SK-N-DZ (cell line): ENCODE results near the gene HOXB2.
"Not testable (repeated sequence)": the region's sequence is repeated elsewhere in the genome, so short reads cannot be mapped to it uniquely, and the experiment has no call there.

Experiments used
- DNase-seq: peaks from one replicate; pipeline ENCODE4 v3.0.0-alpha.2; 2015; ENCODE audit warnings: low spot score

The HOXB2 gene

DNA sequence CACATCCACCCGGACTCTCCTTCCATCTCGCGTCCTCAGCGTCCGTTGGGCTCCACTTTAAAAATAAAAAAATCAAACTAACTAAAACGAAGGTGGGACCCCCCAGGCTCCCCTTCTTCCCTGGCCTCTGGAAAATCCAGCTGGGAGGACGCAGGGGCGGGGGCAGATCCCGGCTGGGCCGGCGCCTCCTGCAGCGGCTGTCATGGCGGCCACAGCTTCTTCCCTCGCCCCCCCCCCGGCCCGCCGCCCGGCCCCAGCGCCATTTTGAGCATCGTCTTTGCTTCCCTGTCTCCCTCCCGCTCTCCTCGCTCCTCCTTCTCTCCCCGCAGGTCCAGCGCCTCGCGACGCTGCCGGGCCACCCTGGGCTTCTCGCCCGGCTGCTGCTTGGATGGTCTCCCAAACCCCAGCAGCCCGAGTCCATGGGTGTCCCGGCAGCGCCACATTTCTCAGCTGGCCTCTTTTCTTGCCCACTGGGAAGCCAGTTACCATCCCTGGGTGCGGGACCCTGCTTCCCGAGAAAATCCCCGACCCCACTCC, 3.3 kb downstream of the HOXB2 start:
- DNase-seq, result no peak

DNA sequence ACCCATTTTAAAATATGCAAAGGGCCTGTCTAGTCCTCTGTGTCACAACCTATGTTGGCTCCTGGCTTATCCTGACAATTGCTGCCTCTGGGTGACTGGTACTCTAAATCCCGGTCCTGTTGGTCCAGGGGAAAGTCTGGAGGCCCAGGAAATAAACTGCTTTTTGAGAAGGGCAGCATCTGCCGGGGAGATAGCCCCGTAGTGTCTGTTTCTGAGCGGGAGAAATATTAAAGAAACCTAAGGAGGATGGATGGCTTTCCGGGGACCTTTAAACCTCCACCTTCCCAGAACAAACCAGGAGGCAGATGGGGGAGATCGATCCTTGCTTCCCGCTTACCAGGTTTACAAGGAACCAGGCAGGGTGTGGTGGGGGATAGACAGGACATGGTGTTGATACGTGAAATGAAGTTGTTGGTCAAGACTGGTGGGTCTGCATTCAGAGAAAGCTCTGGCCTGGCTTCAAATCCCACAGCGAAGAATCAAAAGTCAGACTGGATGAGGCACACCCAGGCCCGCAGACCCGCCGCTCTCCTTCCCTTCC, 3.8 kb downstream of the HOXB2 start:
- no peak for DNase-seq

DNA sequence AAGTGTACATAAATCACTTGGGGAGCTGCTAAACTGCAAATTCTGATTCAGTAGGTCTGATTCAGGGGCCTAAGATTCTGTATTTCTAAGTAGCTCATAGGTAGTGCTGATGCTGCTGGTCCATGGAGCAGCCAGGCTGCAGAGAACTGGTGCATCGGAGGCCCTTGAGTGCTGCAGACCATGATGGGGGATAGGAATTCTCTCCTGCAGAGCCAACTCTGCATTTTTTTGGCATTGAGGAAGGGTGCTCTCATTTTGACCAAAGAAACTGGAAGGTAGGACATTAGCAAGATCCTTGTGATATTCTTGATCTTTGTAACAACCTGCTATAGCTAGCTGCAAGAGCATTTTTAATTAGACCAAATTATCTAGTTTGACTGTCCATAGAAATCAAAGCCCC, 4.7 kb downstream of the HOXB2 start:
- no peak for DNase-seq

DNA sequence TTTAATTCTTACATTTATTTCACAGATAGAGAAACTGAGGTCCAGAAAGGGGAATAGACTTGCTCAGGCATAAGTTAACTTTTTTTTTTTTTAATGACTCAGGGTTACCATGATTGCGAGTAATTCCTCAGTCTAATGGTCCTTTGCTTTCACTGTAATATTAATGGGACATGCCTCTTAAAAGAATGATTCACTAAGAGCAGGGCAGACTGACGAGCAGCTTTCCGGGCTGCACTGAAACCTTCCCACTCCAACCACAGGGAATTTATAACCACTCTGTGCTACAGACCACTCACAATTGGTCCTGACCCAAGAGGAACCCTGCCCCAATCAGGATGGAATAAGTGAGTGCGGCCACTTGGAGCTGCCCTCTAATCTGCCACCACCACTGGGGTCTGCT, 5.7 kb downstream of the HOXB2 start:
- DNase-seq, result no peak

DNA sequence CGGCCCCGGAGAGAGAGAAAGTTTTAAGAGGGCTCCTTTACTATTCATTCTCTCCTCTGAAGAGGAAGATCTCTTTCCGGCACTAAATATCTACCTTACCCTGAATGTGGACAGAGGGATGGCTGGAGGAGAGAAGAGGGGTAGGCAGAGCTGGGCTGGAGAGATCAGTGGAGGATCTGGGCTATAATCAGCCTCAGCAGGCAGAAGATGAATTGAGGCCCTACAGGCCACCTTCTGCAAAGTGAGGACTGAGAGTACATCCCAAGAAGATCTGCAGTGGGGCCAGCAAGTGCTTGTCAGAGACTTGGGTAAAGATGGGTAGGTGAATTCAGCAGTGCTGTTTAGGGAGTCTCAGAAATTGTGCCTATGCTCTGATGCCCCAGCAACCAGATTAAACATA, 7.6 kb downstream of the HOXB2 start:
- no peak for DNase-seq

DNA sequence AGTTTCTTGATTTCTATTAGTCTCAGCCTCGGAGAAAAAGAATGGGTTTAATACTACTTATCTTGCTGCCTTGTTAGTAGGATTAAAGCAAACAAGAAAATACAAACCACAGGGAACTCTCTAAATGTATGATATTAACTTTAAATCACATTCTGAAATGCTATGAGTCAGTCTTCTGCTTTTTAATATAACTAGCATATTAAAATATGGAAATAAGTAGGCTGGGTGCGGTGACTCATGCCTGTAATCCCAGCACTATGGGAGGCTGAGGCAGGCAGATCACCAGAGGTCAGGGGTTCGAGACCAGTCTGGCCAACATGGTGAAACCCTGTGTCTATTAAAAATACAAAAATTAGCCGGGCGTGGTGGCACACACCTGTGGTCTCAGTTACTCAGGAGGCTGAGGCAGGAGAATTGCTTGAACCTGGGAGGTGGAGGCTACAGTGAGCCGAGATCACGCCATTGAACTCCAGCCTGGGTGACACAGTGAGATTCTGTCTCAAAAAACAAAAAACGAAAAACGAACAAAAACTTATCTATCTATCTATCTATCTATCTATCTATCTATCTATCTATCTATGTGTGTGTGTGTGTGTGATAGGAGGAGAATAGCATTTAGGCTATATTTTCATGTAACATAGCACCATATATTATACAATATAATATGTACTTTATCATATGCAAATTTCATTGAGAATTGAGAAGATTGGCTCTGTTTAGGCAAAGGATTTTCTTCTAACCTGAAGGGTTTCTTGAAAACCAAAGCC, 8.9 kb downstream of the HOXB2 start:
- DNase-seq, result not testable (repeated sequence)

DNA sequence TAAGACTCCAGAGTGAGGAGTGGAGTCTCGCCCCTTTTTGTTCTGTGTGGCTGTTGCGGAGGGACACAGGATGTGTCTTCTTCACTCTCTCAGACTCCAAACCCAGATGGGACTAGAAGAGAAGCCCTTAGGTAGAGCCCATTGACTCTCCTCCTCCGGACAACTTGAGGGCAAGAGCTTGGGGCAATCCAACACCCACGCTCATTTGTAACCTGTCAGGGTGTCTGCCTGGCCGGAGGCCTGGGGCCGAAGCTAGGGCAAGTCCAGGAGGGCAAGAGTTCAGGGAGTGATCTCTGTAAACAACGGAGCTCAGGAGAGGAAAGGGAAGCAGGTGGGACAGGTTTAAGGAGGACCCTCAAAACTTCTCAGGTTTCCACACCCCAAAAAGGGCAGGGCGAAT, 12.6 kb downstream of the HOXB2 start:
- no peak for DNase-seq

DNA sequence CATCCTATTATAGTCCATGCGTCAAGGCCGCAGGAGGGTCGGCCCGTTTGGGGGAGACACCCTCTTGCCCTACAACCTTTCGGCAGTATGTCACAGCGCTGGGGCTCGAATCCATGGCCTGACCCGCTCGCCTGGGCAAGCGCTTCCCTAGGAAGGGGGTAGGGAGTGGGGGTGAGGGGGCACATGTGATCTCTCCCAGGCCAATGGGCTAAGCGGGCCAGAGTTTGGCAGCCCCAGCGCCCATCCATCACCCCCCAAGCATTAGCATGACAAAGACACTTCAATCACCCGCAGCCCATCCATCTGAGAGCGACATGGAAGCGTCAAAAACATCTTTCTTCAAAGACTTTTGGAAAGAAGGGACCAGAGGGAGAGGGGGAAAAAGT, 14.0 kb downstream of the HOXB2 start, which contains the start of gene HOXB1:
TSS of gene HOXB1 (minus strand) at position 125 of the 386 bp plus-strand sequence. CDS start at position 18, 107 bp downstream.
- no peak for DNase-seq

DNA sequence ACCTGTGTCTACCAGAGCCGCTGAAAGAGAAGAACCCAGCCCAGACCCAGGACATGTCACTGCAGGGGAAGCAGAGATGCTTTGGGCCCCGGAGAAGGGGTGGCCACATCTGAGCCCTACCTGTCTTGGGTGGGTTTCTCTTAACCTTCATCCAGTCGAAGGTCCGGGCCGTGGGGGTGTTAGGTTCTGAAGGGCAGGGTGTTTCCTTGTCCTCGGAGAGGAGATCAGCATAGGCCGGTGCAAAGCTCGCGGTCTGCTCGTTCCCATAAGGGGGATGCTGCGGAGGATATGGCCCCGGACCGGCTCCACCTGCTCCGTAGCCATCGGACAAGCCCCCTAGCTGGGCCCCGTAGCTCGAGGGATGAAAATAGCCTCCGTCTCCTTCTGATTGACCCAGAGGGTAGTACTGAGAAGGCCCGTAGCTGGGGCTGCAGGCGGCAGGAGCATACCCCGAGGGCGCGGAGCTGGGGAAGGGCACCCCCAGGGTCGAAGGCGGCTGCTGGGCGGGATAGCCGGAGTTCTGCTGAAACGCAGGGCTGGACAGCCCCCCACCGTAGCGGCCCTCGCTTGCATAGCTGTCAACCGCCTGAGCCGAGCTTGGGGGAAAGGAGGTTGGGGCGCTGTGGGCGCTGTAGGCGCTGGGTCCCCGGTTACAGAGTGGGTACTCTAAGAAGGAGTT, 14.6 kb downstream of the HOXB2 start:
- DNase-seq, result no peak

DNA sequence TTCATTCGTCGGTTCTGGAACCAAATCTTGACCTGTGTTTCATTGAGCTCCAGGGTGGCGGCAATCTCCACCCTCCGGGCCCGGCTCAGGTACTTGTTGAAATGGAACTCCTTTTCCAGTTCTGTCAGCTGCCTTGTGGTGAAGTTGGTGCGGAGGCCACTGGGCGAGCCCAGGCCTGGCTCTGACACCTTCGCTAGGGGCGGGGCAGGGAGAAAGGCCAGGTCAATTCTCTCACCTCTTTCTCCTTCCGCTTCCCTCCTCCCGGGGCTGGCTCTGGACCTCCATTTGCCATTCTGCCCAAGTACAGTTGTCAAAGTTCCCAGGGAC, 15.3 kb downstream of the HOXB2 start:
- no peak for DNase-seq

DNA sequence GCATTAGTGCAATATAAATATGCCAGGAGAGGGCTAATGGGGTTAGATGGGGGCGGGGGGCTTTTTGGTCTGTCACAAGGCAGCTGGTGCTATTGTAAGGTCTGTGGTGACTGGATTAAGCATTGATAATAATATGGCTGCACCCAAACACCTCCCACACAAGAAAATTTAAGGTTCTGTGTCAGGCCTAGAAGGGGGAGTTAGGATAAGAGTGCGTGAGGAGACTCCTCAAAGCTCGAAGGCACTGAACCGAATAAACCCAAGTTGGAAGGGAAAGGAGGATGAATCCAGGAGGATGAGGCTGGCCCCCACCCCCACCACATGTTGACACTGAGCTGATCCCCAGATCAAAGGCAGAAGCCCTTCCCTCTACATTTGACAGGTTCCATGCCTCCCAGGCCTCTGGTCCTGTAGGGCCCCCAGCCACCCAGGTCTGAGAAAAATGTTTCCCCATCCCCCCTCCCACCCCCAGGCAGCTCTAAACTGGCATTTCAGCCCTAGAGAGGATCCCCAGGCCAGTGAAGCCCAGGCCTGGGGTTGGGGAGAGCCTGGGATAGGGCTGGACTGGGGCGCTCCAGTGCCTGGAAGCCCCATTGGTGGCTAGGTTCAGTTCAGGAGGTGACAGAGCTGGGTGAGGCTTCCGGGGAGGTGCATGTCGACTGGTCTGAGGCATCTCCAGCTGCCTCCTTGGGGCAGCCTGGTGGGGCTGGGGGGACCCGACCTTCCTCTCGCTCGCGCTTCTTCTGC, 15.8 kb downstream of the HOXB2 start:
- no peak for DNase-seq

DNA sequence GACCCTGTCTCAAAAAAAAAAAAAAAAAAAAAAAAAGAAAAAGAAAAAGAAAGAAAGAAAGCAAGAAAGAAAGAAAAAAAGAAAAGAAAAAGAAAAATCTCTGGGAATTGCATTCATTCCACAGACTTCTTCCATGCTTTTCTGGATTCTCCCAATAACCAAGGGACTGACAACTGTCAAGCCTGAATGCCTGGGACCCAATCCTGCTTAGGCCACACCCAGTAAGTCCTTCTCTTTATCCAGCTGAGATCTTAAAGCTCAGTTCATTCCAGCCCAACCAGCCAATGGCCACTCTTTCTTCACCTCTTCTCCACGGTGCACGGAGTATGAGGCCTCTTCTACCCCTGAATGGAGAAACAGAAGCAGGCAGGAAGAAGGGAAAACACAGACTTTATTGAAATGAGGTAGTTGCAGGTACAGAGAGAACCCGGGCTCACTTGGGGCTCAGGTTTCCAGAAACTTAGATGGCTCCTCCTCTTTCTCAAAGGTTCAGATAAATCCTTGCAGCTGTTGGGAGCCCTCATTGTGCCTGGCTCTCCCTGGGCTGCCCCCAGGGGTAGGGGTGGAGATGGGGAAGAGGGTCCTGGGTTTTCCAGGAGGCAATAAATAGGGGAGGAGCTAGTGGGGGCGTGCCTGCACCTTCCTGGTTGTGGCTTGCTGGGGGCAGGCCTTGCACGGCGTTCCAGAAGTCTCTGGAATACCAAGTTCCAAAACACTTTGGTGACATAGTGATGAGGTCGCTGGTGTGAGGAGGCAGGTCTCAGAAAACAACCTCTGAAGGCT, 16.6 kb downstream of the HOXB2 start:
- DNase-seq, result no peak

DNA sequence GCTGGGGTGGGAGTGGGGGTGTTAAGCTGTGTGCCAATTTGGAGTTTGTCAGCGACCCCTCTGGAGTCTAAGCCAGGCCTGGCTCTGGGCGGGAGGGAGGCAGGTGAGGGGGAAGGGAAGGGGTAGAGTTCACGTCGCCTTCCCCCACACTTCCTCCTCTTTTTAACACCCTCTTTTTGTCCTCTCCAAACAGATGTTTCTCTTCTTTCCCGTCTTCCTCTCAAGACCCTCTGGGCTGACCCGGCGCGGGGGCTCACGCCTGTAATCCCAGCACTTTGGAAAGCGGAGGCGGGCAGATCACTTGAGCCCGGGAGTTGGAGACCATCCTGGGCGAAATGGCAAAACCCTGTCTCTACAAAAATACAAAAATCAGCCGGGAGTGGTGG, 17.4 kb downstream of the HOXB2 start:
- DNase-seq, result no peak

DNA sequence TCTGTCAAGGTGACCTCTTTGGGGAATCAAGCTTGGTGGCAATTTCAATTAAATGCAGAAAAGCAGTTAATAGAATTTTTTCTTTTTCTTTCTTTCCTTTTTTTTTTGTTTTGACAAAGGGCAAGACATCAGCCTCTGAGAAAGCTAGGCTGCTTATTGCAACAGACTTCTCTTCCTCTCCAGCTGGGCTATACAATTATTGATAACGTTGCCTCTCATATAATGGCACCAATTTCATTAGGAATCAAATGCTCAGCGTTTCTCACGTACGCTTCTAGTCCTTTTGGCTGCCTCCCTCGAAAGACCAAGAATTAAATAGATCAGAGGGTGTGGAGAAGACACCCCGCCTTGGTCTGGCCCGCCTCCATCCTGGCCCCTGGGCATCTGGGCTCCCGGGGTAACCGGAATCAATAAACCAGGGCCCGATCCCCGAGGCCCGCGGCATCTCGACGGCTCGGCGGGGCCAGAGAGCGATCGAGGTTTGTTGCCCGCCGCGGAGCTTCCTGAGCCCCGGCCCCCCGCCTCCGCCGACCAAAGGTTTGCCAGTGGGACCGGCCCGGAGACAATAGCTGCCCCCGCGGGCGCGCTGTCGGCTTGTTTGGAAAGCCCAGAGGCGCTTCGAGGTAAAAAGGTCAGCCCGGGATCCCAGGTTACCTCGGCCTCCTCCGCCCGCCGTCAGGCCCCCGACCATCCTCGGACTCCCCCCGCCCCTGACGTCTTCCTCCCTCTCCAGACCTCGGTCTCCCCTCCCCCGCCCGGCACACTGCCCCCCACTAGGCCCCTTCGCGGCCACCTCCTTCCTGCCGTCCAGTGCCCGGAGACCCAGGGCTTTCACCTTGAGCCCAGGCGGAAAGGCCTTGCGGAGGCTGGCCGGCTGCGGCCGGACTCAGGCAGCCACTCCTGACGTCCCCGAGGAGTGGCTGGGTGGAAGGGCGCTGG, 18.0 kb downstream of the HOXB2 start:
- no peak for DNase-seq

DNA sequence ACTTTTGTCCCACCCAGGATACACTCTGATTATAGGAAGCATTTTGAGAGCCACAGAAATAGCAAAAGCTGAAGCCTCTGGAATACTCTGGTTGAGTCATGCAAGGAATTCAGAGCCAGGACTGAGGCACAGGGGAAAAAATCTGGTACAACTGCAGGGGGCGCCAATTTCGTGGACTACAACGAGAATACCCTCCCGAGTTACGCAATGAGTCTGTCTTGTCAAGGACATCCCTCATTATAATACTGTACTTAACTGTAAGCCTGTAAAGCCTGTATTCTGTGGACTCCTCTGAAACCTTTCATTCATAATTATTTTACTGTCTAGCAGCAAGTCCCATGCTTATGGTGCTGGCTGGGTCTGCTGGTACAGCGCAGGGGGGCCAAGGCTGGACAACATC, 21.9 kb downstream of the HOXB2 start:
- DNase-seq, result no peak

DNA sequence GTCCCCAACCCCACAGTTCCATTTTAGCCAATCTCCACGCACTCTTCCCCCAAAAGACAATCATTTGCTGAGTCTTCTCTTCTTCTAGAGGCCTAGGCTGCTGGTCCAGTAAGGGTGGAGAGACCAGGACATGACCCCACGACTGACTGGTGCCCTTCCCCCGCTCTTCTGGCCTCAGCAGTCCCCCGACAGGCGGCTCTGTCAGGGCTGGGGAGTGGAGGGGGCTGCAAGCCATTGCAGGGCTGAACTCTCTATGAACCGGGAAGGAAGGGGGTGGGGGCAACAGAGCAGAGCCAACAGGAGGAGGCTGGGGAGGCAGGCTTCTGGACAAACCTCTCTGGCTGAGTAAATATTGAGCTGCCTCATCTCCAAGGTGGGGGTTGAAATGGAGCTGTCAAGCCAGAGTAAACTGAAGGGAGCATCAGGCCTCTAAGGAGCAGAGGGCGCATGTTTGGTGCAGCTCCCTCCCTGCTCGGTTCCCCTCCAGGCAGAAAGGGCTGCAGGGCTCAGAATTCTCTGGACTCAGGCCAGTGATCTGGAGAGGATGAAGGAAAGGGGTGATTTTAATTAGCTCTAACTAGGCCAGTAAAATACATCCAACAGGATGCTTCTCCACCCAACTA, 22.8 kb downstream of the HOXB2 start:
- DNase-seq, result no peak

DNA sequence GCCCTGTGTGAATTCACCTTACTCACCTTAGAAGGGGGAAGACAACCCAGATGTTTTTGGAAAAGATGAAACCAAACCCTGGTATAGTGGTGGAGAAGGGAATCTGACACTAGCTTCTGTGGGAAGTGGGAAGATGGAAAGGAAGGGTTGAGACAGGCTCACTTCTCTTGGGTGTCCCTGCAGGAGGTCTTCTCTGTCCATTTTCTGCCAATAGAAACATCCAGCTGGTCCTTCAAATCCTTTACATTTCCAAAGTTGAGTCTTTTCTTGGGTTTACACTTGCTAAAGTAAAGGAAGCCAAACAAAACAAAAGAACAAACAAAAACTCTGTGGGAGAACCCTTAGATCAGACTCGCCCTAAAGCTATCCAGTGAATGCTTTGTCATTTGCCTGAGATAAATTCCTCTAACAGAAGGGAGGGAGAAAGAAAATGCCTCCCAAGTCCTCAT, 24.3 kb downstream of the HOXB2 start:
- no peak for DNase-seq

DNA sequence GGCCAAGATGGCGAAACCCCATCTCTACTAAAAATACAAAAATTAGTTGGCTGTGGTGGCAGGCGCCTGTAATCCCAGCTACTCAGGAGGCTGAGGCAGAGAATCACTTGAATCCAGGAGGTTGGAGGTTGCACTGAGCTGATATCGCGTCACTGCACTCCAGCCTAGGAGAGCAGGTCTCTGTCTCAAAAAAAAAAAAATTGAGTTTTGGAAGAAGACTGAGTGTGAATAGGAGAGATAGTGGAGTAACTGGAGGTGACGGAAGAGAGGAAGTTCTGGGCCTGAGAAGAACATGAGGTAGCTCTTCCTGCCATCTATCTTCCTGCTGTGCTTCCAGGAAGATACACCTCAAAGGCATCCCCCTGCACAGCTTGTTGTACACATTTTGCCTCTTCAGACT, 25.5 kb downstream of the HOXB2 start:
- no peak for DNase-seq

DNA sequence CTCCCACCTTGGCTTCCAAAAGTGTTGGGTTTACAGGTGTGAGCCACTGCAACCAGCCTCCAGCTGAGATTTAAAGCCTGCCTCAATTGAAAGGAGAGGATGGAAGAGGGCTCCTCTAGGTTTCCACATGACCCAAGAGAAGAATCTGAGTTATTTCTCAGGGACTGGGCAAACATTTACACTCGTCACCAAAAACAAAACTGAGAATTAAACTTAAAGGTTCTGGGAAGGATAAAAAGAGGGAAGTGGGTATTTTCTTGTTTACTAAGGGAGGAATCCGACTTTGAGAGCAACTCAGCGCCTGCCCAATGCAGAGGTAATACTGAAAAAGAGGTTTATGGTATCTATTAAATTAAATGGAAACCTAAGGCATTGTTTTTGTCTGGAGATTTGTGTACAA, 27.4 kb downstream of the HOXB2 start:
- DNase-seq, result no peak
